SH-SY5Y (cell line): ENCODE measurements around the gene IL18RAP.

ENCODE experiments used
- GATA2 ChIP-seq: IDR thresholded peaks from 2 replicates; pipeline ENCODE4 v1.6.1; 2011; ENCODE audit warnings: mild to moderate bottlenecking, low read depth, low read length
- GATA3 ChIP-seq: IDR thresholded peaks from 2 replicates; pipeline ENCODE4 v1.6.1; 2011; ENCODE audit warnings: low read depth, mild to moderate bottlenecking, low read length, moderate library complexity

The IL18RAP gene

DNA sequence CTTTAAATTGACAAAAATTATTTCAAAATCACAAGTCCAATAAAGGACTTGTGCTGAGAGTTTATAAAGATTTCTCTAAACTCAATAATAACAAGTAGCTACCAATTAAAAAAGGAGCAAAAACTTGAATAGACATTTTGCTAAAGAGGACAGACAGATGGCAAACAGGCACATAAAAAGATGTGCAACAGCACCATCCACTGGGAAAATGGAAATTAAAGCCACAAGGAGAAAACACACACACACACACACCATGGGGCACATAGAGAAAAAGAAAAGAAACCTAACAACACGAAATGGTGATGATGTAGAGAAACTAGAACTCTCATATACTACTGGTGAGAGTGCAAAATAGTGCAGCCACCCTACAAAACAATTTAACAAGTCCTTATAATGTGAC lies 37.5 kb downstream of the IL18RAP start:
- TF ChIP-seq GATA2 (no peak), GATA3 (no peak)

DNA sequence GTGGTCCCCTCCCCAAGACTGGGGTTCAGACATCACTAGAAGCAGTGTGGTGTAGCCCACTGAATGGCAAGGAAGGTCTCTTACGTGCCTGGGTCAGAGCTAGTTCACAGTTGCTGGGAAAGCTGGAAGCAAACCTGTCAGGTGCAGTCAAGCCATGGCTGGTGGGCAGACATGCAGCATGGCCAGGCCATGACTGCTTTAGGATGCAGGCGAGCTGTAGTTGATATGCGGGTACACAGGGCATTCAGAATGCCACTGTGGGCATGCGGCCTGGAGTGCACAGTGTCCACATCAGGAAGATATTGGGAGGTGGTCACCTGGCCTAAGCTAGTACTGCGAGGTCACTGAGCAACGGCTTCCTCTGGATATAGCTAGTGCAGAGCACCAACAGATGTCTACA lies 38.2 kb downstream of the IL18RAP start:
- no peak for TF ChIP-seq GATA2
- no peak for TF ChIP-seq GATA3

DNA sequence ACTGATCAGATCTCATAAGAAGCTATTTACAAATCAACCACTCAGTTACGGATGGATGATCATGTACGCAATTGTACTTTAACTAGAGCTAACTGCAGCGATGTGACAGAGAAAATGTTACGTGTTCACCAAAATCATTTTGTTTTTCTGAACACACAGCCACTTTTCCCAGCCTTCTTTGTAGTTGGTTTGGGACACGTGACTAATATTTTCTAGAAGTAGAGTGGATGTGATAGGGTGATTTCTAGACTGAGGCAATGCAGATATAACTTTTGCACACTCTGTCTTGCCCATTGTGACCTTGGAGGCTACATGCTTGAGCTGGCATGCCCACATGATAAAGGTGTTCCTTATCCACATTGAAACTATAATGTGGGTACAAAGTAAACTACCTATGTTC lies 40.2 kb downstream of the IL18RAP start:
- TF ChIP-seq GATA3, result no peak
- no peak for TF ChIP-seq GATA2

DNA sequence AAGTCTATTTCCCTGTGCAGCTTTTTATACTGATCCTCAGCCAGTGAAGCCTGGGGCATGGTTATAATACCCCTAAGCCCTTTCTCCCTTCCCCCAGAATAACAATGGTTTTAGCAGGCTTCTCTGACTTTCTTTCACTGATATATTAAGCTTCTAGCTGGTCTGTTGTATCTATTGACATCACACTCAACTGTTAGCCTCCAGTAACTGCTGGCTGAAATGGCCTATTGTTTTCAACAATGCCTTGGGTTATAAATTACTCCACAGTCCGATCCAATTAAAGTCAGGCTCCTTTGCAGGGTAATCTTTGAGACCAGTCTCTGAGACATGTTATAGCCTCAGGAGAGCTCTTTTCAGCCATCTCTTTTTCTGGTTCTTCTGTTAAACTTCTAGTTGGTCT lies 47.2 kb downstream of the IL18RAP start:
- TF ChIP-seq GATA2 (no peak), GATA3 (no peak)

DNA sequence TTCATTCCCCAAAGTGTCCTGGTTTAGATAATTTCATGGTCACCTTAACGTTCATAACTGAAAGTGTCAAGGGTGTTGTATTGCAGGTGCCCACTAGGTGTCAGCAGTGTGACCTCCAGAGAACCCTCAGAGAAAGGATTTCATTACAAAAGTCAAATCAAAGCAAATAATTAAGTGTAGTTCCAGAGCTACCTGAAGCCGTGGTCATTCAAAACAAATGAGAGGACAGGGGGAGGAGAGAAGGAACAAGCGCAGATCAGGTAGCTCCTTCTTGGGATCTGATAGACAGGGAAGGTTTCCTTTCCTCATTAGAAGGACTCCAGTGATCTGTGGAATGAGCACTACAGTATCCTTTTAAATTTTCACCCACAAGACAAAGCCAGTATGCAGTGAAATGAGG lies 50.1 kb downstream of the IL18RAP start, which contains the start of gene SLC9A4:
TSS of gene SLC9A4 (plus strand) at position 207 of the 400 bp plus-strand sequence. CDS start 534 bp downstream, outside the sequence.
- TF ChIP-seq GATA2 (no peak), GATA3 (no peak)

DNA sequence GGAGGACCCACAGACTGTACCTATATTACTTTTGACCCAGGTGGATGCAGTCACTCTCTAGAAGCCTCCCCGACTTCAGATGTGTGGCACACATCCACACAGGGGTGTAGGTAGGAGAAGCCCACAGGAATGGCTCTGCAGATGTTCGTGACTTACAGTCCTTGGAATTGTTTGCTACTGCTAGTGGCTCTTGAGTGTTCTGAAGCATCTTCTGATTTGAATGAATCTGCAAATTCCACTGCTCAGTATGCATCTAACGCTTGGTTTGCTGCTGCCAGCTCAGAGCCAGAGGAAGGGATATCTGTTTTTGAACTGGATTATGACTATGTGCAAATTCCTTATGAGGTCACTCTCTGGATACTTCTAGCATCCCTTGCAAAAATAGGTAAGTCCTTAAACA lies 50.7 kb downstream of the IL18RAP start:
- TF ChIP-seq GATA2 (no peak), GATA3 (no peak)

DNA sequence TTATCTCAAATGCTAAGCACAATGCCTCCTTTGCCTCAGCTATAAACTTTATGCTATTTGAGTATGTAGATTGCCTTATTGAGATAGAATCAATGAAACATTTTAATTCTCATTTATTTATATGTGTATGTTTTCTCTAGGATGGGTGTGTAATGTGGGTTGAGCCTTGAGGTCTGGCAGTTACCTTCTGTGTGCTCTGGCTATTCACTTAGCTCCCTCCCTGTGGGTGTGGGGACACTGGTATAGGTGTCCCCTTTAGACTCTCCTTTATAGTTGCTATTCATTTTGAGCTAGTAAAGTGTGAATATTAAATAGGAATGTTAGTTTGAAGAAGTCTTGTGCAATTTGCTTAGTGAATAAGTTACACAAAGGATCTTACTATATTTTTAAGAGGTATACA lies 51.8 kb downstream of the IL18RAP start:
- TF ChIP-seq GATA2 (no peak), GATA3 (no peak)

DNA sequence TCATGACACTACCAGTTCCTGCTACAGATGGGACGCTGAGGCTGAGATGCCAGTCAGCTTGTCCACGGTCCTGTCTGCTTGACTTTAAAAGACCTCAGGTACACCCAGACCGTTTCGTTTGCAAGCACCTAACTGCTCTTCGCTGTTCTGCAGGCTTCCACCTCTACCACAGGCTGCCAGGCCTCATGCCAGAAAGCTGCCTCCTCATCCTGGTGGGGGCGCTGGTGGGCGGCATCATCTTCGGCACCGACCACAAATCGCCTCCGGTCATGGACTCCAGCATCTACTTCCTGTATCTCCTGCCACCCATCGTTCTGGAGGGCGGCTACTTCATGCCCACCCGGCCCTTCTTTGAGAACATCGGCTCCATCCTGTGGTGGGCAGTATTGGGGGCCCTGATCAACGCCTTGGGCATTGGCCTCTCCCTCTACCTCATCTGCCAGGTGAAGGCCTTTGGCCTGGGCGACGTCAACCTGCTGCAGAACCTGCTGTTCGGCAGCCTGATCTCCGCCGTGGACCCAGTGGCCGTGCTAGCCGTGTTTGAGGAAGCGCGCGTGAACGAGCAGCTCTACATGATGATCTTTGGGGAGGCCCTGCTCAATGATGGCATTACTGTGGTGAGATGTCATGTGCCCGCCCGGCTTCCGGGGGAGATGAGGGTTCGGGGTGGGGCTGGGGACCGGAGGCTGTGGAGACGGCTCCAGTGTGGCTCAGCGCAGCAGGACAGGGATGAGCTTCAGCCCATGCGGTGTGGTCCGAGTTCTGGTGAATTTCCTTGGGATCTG lies 55.9 kb downstream of the IL18RAP start:
- TF ChIP-seq GATA2 (no peak), GATA3 (no peak)

DNA sequence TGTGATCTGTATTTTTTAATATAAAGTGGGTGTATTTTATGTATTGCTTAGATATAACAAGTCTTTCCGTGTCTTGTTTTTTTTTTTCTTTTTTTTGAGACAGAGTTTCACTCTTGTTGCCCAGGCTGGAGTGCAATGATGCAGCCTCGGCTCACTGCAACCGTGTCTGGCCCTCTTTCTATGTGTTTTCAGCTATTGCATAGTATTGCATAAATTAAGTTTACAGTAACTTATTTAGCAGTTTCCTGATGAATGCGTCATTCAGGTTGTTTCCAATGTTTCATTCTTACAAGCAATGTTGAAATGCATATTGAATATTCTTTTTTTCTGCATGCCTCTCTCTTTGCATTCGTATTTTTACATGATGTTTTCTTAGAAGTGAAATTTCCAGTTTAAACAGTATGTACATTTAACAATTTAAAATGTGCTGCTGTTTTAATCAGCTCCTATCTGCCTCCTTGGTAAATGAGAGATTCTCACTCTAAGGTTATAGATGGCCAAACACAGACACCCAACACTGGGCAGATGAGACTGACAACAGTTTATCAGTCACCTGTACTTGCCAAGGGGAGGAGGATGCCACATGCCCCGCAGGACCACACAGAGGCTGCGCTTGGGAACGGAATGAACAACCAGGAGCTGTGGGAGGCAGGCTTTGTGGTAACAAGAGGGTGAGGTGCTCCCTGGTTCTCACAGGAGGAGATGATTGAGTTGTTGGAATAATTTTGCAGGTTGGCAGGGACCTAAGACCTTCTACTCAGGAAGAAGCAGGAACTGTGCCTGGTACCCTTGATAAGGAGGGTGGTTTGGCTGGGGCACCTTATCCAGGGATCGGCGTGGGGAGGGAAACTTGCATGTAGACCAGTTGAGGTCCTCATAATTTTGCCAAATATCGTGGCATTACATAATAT lies 57.6 kb downstream of the IL18RAP start:
- no peak for TF ChIP-seq GATA3
- TF ChIP-seq GATA2, result no peak

DNA sequence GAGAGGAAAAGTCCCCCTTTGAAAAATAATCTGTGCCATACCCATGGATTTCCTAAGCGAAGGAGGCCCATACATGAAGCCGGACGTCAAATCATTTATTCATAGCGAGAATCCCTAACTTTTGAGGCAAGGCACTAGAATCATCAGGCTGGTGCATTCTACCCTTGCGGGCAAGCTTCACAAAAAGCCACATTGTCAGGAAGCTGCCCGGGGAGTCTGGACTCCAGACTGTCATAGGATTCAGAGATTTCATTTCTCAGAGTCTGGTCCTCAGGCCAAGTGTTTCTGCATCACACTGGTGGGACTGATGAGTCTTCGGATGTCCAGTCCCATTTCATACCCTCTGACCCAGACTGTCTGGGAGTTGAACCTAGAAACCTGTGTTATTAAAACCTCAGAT lies 59.0 kb downstream of the IL18RAP start:
- TF ChIP-seq GATA2, result no peak
- TF ChIP-seq GATA3, result no peak

DNA sequence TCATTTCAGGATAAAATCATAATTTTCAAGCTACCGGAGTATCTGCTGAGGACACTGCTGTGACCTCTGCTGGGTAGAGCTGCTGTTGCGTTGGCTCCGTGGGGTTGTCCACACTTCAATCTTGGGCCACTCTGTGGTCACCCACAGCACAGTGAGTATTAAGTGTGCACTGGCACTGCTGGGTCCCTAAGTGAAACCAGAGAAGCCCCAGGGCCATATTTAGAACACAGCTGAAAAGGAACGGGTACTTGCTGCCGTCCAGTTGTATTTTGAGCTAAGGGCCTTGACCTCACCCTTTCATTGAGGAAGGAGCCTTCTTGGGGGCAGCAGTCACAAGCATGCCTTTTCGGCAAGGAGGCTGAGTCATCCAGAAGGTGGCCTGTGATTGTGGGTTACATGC lies 60.1 kb downstream of the IL18RAP start:
- TF ChIP-seq GATA3, result no peak
- no peak for TF ChIP-seq GATA2

DNA sequence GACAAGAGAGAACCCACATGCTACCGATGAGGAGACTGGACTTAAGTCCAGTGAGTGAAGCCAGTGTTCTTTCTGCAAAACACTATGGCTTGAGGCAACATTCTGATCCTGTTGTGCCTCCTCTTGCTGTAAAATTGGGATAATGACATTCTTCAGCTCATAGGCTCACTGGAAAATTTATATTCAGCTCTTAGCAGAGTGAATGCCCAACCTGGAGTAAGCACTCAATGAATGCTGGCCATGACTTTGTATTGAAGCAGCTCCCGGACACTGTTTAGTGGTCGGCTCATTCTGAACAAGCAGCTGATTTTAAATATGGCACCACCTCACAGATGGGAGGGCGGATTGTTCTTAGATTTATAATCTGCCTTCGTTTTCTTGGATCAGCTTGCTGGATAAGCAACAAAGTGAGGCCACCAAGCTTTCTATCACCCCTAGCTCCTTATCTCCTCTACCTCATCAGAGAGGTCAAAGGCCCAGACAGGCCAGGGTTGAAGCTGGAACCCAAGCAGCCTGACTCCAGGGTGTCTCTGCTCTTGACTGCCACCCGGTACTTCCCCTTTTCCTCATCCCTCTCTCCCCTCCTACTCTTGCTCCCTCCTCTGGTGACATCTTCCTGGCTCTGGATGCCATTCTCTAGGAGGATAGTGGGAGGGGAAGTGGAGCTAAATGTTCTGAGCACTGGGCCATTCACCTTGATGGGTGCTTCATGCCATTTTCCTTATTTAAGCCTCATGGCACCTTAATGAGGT lies 61.5 kb downstream of the IL18RAP start:
- TF ChIP-seq GATA3, result no peak

DNA sequence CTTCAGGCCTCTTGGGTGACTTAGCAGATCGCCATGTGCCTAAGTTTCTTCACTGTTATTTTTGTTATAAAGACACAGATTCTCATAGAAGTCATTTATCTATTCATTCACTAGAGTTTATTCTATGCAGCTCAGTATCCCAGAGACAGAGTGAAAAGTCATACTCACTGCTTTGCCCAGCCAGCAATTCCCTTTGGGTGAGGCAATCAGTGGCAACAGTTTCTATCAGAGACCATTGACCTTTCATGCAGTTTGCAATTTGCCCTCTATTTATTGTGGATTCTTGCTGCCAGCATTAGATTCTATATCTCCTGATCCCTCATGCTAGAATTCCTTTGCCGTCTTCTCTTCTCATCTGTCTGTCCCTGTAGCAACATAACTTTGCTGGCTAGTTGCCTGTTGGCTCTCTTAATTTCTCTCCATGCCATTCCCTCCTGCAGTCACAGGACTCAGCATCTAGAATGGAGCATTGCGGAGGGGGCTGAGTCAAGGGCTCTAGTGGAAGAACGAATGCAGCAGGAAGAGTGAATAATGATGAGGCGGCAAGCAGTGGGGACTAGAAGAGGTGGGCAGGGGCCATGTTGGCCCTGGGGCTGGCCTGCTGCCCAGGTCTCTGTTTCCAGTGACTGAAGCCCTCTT lies 62.3 kb downstream of the IL18RAP start:
- no peak for TF ChIP-seq GATA2
- TF ChIP-seq GATA3, result no peak

DNA sequence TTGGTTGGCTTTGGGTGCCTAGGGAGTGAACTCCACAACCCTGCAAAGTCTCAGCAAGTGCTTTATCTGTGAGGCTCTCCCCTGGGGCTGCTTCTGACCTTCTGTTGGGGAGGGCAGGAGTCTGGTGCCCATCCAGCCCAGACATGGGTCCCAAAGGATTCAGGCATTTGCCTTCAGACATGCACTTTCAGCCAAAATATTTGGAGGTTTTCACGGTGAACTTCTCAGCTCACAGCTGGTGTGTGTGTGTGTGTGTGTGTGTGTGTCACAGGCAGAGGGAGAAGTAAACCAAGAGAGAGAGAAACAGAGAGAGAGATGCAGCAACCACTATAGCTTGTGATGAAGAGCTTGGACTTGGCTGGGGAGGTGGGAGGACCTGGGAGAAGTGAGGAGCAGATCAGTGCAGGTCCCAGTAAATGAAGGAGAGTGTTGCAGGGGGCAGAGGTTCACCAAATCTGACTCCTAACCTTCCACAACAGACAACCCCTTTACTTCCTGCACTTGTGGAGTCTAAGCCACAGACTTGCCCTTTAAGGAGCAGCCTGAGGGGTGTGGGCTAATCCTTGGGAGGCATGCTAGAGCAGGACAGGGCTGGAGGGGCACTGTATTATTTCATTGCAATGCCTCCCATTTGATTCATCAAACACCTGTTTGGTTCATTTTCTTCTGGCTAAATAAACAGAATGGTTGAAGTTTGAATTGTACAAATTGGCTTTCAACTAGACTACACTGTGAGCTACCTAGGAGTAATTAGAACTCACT lies 64.2 kb downstream of the IL18RAP start:
- no peak for TF ChIP-seq GATA2
- no peak for TF ChIP-seq GATA3
